Activated CD4-positive, alpha-beta T cell treated with anti-CD3 and anti-CD28 coated beads, Interleukin-2, amount 50 U/mL, for 4 hours (primary cell): ENCODE results near the gene IQGAP2.

ENCODE experiments used
- DNase-seq, 2 experiments: peaks; one replicate each; pipeline ENCODE4 v3.0.0-alpha.2; 2020

Gene IQGAP2

DNA sequence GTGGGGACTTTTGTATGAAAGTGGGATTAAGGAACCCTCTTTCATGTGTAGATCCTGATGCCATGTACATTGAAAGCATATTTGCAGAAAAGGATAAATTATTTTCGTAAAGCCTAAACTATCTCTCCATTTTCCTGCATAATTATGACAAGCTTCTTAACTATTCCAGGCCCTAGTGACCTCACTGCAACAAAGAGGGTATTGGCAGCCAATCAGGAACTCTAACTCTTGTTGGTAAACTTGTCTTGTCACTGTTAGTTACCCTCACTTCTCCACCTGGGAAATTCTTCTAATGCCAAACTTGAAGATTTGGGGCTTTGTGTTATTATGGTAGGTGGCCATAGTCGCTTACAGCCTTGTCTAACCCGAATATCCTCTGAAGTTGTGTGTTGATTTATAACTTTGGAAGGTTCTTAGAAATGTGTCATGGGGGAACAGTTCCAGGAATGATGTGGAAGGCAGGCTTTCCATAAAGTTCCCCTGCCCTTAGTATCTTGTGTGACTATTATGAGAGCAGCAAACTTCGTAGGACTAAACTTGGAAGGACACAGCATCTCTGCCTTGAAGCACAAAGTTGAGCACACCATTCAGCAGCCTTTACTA, 52.5 kb downstream of the IQGAP2 start:
- DNase-seq = no peak

DNA sequence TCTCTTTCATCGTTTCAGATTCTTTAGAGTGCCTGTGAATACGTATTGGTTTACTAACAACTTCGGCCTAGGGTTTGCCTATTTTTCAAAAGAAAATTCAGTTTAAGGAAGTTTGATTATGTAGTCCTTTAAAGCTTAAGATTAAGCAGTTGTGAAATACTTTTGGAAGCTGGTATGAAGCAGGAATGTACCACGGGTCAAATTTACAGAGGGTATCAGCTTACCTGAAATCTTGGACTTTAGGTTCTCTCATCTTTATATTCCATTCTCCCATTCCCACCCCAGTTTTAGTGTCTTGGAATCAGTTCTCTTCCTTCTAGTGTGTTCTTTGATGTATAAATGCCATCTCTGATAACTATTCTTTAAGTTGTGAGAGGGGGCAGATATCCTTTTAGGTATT, 53.2 kb downstream of the IQGAP2 start:
- no peak for DNase-seq

DNA sequence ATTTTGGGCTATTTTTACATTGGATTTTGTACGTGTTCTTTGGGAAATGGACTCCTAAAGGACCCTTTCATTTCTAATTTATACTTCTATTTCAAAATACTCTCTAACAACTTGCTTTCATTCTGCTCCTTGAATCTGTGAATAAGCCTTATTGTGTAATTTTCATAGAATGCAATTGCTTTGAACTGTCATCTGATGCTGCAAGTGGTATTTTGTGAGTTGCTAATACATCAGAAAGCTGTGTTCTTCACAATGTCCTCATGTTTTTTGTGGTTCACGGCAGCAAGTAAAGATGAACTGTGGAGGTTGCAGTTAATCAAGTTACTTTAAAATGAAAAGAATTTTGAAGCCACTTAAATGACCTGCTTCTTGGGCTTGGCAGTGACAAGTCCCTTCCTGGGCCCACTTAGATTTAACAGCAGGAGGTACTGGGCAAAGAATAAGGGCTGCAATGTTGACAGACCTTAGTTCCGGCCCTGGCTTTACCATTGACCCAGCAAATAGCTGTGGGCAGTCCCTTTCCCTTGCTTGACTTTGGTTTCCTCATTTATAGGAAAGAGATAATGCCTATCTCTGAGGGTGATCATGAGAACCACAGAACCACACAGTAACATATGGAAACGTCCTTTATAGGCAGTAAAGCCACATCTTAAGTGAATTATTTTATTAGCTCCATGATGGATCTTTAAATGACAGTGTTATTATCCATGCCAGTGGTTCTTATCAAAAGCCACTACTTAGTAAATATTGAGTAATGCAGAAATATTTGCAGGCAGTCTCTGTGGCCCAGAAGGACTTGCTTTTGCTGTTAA, 54.8 kb downstream of the IQGAP2 start:
- DNase-seq = no peak

DNA sequence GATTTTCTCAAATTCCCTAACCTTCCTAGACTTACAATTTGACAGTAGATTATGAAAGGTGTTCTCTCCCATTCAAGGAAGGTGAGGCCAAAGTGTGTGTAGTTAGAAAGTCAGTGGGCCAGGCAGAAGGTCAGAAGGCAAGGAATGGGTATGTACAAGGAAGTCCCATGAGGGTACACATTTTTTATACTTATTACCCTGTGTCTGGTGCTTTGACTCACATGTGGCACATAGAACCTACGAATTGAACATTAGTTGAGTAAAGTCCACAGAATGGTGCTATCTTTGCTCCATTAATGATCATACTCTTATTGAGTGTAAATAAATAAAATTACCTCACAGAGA, 55.4 kb downstream of the IQGAP2 start:
- DNase-seq = no peak

DNA sequence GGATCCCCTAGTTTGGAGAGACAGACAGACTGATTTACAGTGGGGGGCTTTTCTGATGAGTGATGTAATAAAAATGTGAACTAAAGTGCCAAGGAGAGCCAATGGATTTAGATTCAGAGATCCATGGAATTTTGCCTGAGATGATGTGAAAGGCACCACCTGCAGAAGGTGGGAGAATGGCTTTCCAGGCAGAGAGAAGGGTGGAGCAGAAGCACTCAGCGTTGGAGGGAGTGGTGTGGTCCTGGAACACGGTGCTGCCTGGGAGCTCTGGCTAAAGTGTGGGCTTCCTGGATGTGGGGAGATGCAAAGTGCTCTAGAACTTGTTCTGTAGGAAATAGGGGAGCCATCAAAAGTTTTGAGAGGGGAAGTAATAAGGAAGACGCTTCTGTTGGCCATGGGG, 57.0 kb downstream of the IQGAP2 start:
- no peak for DNase-seq

DNA sequence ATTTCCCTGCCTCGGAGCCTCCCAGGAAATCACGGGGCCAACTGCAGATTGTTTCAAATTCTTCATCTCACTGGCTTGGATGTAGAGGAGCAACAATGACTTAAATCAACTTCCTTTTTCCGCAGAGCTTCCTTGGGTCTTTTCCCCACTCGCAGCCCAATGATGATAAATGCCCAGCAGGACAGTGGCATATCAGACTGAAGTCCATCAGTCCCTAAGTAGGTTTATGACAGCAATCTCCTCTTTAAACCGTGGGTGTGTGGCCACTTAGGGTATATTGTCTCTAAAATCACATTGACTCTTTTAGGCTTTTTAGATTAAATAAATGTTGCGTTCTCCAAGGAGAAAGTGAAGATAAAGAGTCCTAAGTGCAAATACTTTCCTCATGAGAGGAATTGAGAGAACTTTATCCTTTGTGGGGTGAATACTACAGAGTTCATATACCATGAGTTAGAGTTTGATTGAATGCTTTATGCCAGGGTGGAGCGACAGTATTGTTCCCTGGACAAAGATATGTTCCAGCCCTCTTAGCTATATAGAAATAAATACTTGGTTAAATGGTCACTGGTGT, 59.1 kb downstream of the IQGAP2 start:
- no peak for DNase-seq

DNA sequence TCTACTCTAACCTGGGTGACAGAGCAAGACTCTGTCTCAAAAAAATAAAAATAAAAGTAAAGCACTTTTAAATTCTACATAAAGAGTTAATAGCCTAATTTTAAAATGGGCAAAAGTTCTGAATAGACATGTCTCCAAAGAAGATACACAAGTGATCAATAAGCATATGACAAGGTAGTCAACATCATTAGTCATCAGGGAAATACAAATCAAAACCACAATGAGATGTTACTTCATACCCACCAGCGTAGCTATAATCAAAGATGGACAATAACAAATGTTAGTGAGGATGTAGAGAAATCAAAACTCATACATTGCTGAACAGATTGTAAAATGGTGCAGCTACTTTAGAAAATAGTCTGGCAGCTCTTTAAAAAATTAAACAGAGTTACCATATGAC, 64.1 kb downstream of the IQGAP2 start:
- no peak for DNase-seq

DNA sequence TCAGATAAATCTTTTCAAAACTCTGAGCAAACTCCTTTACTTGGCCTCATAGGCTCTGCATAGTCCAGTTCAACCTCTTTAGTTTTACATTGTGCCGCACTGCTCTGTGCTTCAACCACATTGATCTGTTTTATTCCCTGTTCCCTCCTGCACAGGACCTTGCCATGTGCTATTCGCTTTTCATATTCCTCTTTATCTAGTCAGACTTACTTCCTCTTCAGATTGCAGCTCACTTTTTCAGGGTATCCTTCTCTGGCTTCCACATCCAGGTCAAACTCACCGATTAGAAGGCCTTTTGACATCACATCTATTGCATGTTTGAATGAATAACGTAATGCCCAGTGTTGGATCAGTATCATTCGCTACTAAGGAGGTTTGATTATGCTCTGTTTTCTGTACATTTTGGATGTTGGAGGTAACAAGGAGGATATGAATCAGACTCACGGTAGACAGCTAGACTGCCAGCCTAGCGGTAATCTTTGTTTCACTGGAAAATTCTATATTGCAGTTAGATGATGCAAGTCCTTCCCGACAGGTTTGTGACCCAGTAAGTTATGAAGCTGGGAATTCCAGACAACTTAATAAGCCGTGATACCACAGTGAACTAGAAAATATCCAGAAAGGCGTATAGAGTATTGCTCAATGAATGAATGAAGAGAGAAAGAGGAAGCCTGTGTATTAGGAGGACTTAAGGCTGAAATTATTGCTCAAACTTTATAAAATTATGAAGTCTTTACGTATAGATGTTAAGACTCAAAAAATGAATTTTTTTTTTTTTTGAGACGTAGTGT, 65.7 kb downstream of the IQGAP2 start:
- no peak for DNase-seq

DNA sequence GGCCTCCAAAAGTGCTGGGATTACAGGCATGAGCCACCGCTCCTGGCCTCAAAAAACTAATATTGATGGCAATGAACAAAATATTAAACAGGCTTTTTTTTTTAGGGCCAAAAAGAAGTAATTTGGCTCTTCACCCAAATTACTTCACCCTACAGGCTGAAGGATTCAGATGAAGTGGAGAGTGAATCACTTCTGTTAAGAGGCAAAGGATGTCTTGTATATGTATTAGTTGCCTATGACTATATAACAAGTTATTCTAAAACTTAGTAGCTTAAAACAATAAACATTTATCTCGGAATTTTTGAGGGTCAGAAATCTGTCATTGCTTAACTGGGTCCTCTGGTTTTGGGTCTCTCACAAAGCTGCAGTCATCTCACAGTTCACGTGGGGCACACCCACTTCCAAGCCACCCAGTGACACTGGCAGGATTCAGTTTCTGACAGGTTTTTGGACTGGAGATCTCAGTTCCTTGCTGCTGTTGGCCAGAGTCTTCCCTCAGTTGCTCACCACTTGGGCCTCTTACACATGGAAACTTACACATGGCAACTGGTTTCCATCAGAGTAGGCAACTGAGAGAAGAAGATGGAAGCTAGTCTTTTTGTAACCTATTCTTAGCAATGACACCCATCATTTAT, 66.7 kb downstream of the IQGAP2 start:
- no peak for DNase-seq

DNA sequence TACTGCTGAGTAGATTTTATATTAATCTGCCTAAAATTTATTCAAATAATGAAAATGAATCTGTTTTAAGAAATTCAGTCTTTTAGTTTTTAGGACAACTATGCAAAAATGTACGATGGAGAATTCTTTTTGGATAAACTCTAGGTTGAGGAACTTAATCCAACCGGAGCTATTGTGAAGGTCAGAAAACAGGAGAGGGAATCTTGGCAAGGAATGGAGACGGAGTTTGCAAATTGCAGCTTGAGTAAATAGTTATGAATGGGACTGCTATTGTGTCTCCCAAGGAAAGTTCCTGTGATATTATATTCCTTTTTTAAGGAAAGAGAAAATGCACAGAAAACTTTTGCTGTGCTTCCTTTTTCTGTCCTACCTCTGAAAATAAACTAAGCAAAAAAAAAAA, 67.9 kb downstream of the IQGAP2 start:
- DNase-seq = no peak

DNA sequence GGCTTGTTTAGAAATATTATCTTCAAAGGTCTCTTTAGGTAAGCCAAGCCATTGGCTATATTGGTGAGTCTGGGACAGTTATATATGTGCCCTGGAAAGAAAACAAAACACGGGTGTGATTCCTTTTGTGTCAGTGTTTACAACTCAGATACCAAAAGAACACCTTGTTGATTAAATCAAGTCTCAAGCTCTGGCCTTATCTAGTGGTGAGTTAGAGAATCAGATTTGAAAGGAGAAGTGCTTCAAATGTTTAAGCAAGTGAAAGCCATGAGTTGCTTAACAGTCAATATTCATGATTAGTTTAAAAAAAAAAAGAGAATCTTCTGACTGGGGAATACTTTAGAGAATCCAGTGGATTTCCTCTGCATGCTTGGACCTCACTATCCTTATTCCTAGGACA, 68.3 kb downstream of the IQGAP2 start:
- DNase-seq = no peak

DNA sequence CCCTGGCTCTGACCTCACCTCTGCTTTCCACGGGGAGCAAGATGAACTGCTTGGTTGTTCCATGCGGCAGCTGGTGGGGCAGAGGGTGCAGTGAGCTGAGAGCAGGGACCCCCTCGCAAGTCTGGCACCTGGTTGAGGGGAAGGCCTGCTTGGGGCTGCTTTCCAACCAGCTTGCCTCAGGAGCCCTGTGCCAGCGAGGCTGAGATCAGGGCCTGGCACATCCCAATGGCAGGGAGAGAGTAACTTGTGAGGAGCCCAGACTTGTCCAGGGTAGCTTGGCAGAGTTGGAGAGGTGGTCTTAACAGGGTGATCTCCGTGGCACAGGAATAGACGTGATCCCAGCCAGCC, 68.9 kb downstream of the IQGAP2 start:
- no peak for DNase-seq

DNA sequence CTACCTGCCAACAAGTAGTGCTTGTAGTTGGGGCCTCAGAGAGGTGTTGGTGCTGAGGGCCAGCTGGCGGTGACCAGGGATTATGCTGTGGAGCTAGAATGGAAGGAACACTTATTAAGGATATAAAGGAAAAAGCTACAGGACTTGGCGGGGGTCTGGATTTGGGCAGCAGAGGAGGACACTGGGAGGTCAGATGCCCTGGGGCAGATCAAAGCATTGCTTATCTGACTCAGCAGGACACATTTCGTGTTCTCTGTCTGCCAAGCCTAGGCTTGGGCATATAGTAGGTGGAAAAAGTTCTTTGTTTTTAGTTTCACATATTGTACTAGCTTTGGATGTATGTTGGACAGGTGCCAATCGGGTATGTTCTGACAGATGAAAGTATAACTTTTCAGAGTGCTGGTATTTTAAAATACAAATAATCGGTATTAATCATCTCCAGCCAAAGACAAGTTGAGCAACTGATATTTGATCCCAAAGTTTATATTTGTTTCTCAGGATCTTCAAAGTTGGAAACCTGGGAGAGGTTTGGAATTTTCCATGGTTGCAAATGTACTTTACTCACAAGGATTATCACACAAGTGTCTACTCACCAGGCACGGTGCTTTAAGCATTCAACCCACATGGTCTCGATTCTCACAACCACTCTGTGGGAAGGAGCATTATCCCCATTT, 69.4 kb downstream of the IQGAP2 start:
- DNase-seq = no peak

DNA sequence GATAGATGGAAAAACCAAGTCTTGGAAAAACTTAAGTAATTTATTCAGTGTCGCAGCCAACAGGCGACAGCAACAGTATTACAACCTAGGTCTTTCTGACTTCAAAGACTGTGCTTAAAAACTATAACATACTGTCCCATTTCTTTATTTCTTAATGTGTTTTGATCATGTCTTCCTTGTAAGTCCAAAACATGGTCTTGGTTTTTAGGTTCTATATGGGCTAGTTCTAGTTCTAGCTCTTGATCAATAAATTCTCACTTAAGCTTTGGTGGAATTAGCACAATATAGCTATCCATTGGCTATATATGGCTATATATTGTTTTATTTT, 69.9 kb downstream of the IQGAP2 start:
- no peak for DNase-seq

DNA sequence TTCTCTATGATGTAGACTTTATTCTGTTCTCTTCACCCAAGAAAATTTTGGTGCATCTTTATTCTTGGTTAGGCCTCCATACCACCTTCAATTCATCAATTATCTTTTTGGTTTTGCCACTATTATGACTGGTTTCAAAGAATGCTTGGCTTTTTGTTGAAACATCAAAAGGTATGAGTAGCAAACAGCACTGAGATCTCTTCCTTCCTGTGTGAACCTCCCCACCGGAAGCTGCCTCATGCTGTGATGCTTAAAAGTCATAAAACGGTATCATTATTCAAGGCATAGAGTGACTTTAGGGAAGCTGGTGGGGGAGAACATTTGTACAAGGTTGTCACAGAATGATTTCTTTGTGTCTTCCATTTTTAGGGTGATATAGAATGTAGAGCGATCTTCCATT, 70.6 kb downstream of the IQGAP2 start:
- DNase-seq = peak; percentile 56 to 63

DNA sequence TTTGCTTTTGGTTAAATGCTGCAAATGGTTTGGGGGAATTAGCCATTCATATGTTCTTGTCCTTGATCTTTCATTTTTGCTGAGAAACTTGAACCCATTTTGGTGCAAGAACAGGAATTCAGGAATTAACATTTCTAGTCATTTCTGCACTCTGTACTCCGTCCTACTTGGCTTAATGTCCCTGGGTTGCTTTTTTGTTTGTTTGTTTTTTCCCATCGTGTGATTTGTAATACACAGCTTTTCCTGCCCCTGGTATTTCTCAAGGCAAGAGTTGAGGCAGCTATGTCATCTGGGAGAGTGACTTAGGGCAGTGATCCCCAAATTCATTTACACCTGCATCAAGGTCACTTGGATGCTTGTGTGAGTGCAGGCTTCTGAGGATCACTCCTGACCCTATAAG, 71.3 kb downstream of the IQGAP2 start:
- no peak for DNase-seq

DNA sequence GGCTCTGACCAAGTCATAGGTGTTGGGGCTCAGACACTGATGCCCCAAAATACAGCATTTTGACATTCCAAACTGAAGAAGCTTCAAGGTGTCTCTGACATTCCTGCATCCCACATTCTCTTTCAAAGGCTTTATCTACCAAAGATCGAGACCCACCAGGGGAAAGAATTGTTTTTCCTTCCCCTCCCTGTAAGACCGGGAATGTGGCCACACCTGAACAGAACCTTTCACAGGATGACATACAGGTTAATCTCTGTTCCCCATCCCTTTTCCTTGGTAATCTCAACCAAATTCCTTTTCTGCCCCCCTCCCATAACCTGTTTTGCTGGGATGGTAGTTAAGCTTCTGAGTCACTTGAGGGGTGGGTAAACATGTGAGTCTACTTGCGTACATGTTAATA, 72.3 kb downstream of the IQGAP2 start:
- no peak for DNase-seq

DNA sequence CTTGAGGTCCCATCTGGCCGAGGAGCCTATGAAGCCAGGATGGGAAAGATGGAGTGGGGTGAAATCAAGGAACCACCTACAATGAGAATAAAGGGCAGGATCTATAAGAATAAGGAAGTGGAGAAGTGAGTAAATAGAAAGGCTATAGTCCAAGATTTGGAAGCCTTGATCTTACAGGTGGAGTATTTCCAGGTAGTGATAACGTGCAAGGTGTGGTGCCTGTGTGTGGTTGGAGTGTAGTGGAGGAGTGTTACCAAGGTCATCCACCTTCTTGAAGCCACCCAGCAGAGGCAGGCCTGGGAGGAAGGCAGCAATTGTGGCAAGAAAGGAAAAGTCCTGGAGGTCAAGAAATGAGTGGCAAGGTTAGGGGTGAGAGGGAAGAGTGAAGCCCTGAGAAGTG, 72.9 kb downstream of the IQGAP2 start:
- DNase-seq = no peak

DNA sequence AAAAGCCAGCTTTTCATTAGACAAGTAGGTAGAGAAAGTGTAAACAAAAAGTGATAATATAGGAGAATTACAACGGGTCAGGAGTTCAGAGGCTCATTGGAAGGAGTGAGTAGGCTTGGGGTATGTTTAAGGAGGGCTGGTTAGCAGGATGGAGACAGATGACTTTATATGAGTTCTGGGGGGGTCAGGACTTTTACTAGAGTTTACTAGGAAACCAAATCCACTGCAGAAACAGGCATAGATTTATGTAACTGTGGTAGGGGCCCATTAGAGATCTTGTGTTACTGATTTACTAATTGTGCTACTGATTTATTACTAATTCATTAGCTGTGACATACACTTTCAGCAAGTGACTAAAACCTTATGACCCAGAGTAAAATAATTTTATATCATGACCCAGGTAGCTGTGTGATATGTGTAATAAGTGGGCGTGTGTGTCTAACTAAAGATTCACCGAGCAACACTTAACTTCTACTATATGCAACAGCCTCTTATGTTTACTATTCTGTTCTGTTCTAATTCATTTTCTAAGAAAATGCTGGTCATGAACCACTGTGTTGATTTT, 73.5 kb downstream of the IQGAP2 start:
- no peak for DNase-seq

DNA sequence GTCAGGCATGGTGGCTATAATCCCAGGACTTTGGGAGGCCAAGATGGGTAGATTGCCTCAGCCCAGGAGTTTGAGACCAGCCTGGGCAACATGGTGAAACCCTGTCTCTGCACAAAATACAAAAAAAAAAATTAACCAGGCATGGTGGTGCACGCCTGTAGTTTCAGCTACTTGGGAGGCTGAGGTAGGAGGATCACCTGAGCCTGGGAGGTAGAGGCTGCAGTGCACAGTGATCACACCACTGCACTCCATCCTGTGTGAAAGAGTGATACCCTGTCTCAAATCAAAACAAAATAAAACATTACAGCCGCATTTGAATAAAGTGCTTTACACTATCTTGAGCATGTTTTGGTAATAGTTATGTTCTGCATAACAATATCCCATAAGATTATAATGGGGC, 74.0 kb downstream of the IQGAP2 start:
- DNase-seq = no peak

DNA sequence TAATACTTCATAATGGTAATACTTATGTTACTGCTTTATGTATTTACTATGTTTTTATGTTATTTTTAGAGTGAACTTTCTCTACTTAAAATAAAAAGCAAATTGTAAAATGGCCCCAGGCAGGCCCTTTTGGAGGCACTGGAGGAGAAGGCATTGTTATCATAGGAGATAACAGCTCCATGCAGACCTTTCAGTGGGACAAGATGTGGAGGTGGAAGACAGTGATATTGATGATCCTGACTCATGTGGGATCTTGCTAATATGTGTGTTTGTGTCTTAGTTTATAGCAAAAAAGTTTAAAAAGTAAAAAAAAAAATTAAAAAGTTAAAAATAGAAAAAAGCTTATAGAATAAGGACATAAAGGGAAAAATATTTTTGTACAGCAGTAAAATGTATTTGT, 74.5 kb downstream of the IQGAP2 start:
- DNase-seq = no peak

DNA sequence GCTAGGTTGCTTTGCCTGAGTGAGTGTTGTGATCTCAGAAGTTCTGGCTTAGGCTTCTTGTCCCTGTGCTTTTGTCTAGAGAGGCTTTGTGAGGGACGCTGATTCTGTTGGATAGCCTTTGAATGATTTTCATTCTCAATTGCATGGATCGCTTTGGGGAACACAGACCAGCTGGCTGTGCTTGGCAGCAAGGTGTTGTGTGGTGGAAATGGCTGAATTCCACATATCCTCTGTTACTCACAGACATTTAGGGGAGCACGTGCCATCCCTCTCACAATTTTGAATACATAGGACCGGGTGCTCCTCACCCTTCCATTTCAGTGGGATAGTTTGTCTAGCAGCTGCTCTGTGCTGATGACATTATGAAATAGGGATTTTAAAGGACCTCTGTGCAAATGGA, 76.2 kb downstream of the IQGAP2 start:
- DNase-seq = no peak
